HepG2 (cell line): Measurements from ENCODE around the gene GNPNAT1. TPM values are rescaled to one million over a fixed set of nuclear protein-coding genes. Genes with fewer than 3 reads are reported as not detected.

ENCODE experiments used
- AHR ChIP-seq: IDR thresholded peaks from 2 replicates; pipeline ENCODE4 v1.6.1; 2018; ENCODE audit warnings: missing genetic modification reagents, missing compliant biosample characterization
- ARHGAP35 ChIP-seq: sonication (generic); formaldehyde crosslinking; IDR thresholded peaks from 2 replicates; pipeline ENCODE4 v1.9.0; 2022; ENCODE audit warnings: mild to moderate bottlenecking, inconsistent platforms, moderate library complexity, missing genetic modification reagents, borderline replicate concordance
- CENPX ChIP-seq: sonication (generic); formaldehyde crosslinking; IDR thresholded peaks from 2 replicates; pipeline ENCODE4 v1.9.0; 2021; ENCODE audit warnings: mild to moderate bottlenecking, missing genetic modification reagents, moderate library complexity
- NCOA1 ChIP-seq: sonication (generic); formaldehyde crosslinking; IDR thresholded peaks from 2 replicates; pipeline ENCODE4 v1.9.0; 2021; ENCODE audit warnings: missing genetic modification reagents
- PHF8 ChIP-seq: sonication (generic); formaldehyde crosslinking; IDR thresholded peaks from 2 replicates; pipeline ENCODE4 v1.5.0; 2020; ENCODE audit warnings: missing genetic modification reagents
- RARG ChIP-seq: sonication (generic); formaldehyde crosslinking; IDR thresholded peaks from 2 replicates; pipeline ENCODE4 v1.4.0; 2020; ENCODE audit warnings: low read depth, mild to moderate bottlenecking, missing genetic modification reagents
- TAF15 ChIP-seq: fragments of 200-400 bp; formaldehyde crosslinking; IDR thresholded peaks from one replicate; pipeline ENCODE4 v1.6.1; 2018; ENCODE audit warnings: mild to moderate bottlenecking, low read depth, low read length; ENCODE audit not compliant: poor library complexity, severe bottlenecking
- YEATS4 ChIP-seq: sonication (generic); formaldehyde crosslinking; IDR thresholded peaks from 2 replicates; pipeline ENCODE4 v1.4.0; 2020; ENCODE audit warnings: missing genetic modification reagents, borderline replicate concordance
- ZFAT ChIP-seq: sonication (generic); formaldehyde crosslinking; conservative IDR thresholded peaks from 2 replicates; pipeline ENCODE4 v1.8.1; 2023; ENCODE audit warnings: missing genetic modification reagents, inconsistent platforms
- ZNF441 ChIP-seq: sonication (generic); formaldehyde crosslinking; IDR thresholded peaks from 2 replicates; pipeline ENCODE4 v1.7.0; 2021; ENCODE audit warnings: missing genetic modification reagents, borderline replicate concordance
- polyA plus RNA-seq, 8 experiments: library from polyadenylated mRNA; depleted of rRNA in 3 of 8; stranded (reverse) in 7 of 8; unstranded in 1 of 8; fragments of >200 nt; fragmentation: Illumina TruSeq in 4 of 8; extraction: Trizol in 4 of 8; gene quantifications; 2 replicates each; pipeline versions ENCODE4 v1.2.1 to v1.2.3, GENCODE V29; 2011 to 2016; ENCODE audit warnings: low read depth in 4 of 8, missing spikeins in 1 of 8, mixed read lengths in 1 of 8; ENCODE audit not compliant: insufficient read depth in 1 of 8
- total RNA-seq, 5 experiments: library from RNA; depleted of rRNA; stranded (reverse); fragments of >200 nt; fragmentation: Illumina TruSeq; extraction: Trizol; gene quantifications; 2 replicates each; pipeline ENCODE4 v1.2.3, GENCODE V29; 2016; ENCODE audit warnings: low read depth in 1 of 5
- TF ChIP-seq, protein P1 (sequence below): sonication (generic); formaldehyde crosslinking; IDR thresholded peaks from 2 replicates; pipeline ENCODE4 v1.4.0; 2020; ENCODE audit warnings: missing genetic modification reagents
- TF ChIP-seq, protein P2 (sequence below): sonication (generic); formaldehyde crosslinking; IDR thresholded peaks from 2 replicates; pipeline ENCODE4 v1.5.1; 2020; ENCODE audit warnings: missing genetic modification reagents, mild to moderate bottlenecking, borderline replicate concordance
- TF ChIP-seq, protein P3 (sequence below): IDR thresholded peaks from 2 replicates; pipeline ENCODE4 v1.6.1; 2016; ENCODE audit warnings: missing genetic modification reagents, missing compliant biosample characterization
- TF ChIP-seq, protein P4 (sequence below): sonication (generic); formaldehyde crosslinking; IDR thresholded peaks from 2 replicates; pipeline ENCODE4 v1.5.0; 2020; ENCODE audit warnings: mild to moderate bottlenecking, missing genetic modification reagents, borderline replicate concordance

The GNPNAT1 gene
- total and polyA plus RNA-seq, 2 of the 13 experiments (the other 11 are each of a cell fraction or from before 2014, with no cell fraction given) = 38.3 to 54.9 TPM

DNA sequence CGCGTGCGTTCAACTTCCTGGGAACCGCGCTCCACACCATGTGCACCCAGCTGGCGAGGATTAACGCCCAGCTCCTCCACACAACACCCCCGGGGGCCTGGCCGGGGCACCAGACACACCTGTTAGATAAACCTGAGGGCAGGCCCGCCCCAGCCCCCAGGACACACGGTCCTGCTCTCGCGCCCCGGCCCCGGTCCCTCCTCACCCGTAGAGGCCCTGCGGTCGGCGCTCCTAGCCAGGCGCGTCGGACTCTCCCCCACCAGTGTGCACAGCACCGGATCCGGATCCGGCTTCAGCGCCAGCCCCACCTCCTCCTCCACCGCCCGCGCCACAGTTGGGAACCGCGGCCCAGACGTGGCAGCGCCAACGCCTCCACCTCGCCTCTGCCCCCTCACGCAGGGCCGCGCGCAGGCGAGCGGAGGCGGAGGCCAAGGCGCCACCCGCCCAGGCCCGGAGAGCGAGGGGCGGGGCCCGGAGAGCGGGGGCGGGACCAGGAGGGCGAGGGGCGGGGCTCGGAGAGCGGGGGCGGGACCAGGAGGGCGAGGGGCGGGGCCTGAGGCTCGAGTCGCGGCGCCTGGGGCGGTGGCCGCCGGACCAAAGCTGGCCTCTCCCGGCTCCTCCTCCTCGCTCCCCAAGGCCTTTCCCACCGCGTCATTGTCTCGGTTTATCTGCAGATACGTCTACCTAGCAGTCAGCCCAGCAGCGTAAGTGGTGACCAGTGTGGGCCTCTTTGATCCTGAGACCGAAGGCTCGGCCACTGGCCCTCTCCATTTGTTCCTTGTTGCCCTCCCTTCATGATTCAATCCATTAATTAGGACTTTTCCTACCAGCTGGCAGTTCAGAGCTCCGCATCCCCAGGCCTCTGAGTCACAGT is at the start of gene GNPNAT1 (continued):
- TF ChIP-seq ZFAT (CRISPR knock-in tag) (peak; percentile 87; the same call in 1 of the 2 replicates), RARG (no peak), PHF8 (CRISPR knock-in tag) (peak; percentile 84), TAF15 (no peak), YEATS4 (CRISPR knock-in tag) (peak; percentile 91), ZNF441 (CRISPR knock-in tag) (0 out of 2 replicates have a peak, but pooled peaks have one; percentile 56), NCOA1 (CRISPR knock-in tag) (0 out of 2 replicates have a peak, but pooled peaks have one; percentile 18), AHR (CRISPR knock-in tag) (no peak), CENPX (CRISPR knock-in tag) (no peak), ARHGAP35 (CRISPR knock-in tag) (peak; percentile 87; the same call in 1 of the 2 replicates)
- TF ChIP-seq, protein P1, sequence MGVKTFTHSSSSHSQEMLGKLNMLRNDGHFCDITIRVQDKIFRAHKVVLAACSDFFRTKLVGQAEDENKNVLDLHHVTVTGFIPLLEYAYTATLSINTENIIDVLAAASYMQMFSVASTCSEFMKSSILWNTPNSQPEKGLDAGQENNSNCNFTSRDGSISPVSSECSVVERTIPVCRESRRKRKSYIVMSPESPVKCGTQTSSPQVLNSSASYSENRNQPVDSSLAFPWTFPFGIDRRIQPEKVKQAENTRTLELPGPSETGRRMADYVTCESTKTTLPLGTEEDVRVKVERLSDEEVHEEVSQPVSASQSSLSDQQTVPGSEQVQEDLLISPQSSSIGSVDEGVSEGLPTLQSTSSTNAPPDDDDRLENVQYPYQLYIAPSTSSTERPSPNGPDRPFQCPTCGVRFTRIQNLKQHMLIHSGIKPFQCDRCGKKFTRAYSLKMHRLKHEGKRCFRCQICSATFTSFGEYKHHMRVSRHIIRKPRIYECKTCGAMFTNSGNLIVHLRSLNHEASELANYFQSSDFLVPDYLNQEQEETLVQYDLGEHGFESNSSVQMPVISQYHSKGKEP (CRISPR knock-in tag) = no peak
- TF ChIP-seq, protein P2, sequence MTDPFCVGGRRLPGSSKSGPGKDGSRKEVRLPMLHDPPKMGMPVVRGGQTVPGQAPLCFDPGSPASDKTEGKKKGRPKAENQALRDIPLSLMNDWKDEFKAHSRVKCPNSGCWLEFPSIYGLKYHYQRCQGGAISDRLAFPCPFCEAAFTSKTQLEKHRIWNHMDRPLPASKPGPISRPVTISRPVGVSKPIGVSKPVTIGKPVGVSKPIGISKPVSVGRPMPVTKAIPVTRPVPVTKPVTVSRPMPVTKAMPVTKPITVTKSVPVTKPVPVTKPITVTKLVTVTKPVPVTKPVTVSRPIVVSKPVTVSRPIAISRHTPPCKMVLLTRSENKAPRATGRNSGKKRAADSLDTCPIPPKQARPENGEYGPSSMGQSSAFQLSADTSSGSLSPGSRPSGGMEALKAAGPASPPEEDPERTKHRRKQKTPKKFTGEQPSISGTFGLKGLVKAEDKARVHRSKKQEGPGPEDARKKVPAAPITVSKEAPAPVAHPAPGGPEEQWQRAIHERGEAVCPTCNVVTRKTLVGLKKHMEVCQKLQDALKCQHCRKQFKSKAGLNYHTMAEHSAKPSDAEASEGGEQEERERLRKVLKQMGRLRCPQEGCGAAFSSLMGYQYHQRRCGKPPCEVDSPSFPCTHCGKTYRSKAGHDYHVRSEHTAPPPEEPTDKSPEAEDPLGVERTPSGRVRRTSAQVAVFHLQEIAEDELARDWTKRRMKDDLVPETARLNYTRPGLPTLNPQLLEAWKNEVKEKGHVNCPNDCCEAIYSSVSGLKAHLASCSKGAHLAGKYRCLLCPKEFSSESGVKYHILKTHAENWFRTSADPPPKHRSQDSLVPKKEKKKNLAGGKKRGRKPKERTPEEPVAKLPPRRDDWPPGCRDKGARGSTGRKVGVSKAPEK (CRISPR knock-in tag) = 0 out of 2 replicates have a peak, but pooled peaks have one; percentile 0
- TF ChIP-seq, protein P3, sequence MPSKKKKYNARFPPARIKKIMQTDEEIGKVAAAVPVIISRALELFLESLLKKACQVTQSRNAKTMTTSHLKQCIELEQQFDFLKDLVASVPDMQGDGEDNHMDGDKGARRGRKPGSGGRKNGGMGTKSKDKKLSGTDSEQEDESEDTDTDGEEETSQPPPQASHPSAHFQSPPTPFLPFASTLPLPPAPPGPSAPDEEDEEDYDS (CRISPR knock-in tag) = no peak; the same call in 1 of the 2 replicates
- TF ChIP-seq, protein P4, sequence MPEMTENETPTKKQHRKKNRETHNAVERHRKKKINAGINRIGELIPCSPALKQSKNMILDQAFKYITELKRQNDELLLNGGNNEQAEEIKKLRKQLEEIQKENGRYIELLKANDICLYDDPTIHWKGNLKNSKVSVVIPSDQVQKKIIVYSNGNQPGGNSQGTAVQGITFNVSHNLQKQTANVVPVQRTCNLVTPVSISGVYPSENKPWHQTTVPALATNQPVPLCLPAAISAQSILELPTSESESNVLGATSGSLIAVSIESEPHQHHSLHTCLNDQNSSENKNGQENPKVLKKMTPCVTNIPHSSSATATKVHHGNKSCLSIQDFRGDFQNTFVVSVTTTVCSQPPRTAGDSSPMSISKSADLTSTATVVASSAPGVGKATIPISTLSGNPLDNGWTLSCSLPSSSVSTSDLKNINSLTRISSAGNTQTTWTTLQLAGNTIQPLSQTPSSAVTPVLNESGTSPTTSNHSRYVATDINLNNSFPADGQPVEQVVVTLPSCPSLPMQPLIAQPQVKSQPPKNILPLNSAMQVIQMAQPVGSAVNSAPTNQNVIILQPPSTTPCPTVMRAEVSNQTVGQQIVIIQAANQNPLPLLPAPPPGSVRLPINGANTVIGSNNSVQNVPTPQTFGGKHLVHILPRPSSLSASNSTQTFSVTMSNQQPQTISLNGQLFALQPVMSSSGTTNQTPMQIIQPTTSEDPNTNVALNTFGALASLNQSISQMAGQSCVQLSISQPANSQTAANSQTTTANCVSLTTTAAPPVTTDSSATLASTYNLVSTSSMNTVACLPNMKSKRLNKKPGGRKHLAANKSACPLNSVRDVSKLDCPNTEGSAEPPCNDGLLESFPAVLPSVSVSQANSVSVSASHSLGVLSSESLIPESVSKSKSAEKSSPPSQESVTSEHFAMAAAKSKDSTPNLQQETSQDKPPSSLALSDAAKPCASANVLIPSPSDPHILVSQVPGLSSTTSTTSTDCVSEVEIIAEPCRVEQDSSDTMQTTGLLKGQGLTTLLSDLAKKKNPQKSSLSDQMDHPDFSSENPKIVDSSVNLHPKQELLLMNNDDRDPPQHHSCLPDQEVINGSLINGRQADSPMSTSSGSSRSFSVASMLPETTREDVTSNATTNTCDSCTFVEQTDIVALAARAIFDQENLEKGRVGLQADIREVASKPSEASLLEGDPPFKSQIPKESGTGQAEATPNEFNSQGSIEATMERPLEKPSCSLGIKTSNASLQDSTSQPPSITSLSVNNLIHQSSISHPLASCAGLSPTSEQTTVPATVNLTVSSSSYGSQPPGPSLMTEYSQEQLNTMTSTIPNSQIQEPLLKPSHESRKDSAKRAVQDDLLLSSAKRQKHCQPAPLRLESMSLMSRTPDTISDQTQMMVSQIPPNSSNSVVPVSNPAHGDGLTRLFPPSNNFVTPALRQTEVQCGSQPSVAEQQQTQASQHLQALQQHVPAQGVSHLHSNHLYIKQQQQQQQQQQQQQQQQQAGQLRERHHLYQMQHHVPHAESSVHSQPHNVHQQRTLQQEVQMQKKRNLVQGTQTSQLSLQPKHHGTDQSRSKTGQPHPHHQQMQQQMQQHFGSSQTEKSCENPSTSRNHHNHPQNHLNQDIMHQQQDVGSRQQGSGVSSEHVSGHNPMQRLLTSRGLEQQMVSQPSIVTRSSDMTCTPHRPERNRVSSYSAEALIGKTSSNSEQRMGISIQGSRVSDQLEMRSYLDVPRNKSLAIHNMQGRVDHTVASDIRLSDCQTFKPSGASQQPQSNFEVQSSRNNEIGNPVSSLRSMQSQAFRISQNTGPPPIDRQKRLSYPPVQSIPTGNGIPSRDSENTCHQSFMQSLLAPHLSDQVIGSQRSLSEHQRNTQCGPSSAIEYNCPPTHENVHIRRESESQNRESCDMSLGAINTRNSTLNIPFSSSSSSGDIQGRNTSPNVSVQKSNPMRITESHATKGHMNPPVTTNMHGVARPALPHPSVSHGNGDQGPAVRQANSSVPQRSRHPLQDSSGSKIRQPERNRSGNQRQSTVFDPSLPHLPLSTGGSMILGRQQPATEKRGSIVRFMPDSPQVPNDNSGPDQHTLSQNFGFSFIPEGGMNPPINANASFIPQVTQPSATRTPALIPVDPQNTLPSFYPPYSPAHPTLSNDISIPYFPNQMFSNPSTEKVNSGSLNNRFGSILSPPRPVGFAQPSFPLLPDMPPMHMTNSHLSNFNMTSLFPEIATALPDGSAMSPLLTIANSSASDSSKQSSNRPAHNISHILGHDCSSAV (CRISPR knock-in tag) = no peak
